Stomach (tissue), 9 donors: ENCODE data around the gene PDP2. TPM values are rescaled to one million over a fixed set of nuclear protein-coding genes. Genes with fewer than 3 reads are reported as not detected.

Source experiments
- DNase-seq, 2 donors: peaks; one replicate each; pipeline versions ENCODE4 v3.0.0 to v3.0.0-alpha.2; 2013 to 2019
- H3K27ac ChIP-seq, 5 donors: fragments of 200-600 bp in 4 of 5; sonication (generic) in 4 of 5; one replicate each; pipeline ENCODE4 v1.5.1; 2013 to 2019; ENCODE audit warnings: mild to moderate bottlenecking in 1 of 5, moderate library complexity in 1 of 5
- H3K27me3 ChIP-seq, 3 donors: fragments of 200-600 bp; sonication (generic); one replicate each; pipeline ENCODE4 v1.5.1; 2017 to 2019; ENCODE audit warnings: mixed run types in 1 of 3
- H3K36me3 ChIP-seq, 4 donors: fragments of 200-600 bp; sonication (generic); 1 replicate in 3 of 4; 2 replicates in 1 of 4; pipeline ENCODE4 v1.5.1; 2016 to 2019
- H3K4me1 ChIP-seq, 4 donors: fragments of 200-600 bp; sonication (generic); one replicate each; pipeline ENCODE4 v1.5.1; 2016 to 2019
- H3K4me3 ChIP-seq, 4 donors: fragments of 200-600 bp; sonication (generic) in 3 of 4; one replicate each; pipeline ENCODE4 v1.5.1; 2016 to 2019; ENCODE audit warnings: mild to moderate bottlenecking in 1 of 4
- H3K9me3 ChIP-seq, 4 donors: fragments of 200-600 bp; sonication (generic); one replicate each; pipeline ENCODE4 v1.5.1; 2016 to 2019
- CTCF ChIP-seq, 7 experiments: fragments of 450-650 bp in 4 of 7; fragments of 200-600 bp in 3 of 7; sonication (generic) in 3 of 7; IDR thresholded peaks; one replicate each; pipeline ENCODE4 v1.5.1; 2016 to 2019; ENCODE audit warnings: antibody characterized with exemption in 7 of 7, control low read depth in 2 of 7, mild to moderate bottlenecking in 1 of 7
- EP300 ChIP-seq: sonication (generic); formaldehyde crosslinking; IDR thresholded peaks from one replicate; pipeline ENCODE4 v1.6.1; 2017; ENCODE audit warnings: antibody characterized with exemption
- POLR2A ChIP-seq, 4 donors: fragments of 450-650 bp; IDR thresholded peaks; one replicate each; pipeline ENCODE4 v1.6.1; 2016; ENCODE audit warnings: antibody characterized with exemption in 4 of 4, control low read depth in 2 of 4, mild to moderate bottlenecking in 1 of 4, moderate library complexity in 1 of 4
- POLR2AphosphoS5 ChIP-seq, 3 donors: sonication (generic); formaldehyde crosslinking; IDR thresholded peaks; one replicate each; pipeline ENCODE4 v1.6.1; 2016; ENCODE audit warnings: antibody characterized with exemption in 3 of 3
- WGBS, 5 donors: extraction: QIAGEN DNeasy Blood & Tissue Kit in 3 of 5; methylation state at CpG; one replicate each; pipeline versions ENCODE4 v1.1.5 to v1.1.7; 2013 to 2018; 5-methylcytosine and 5-hydroxymethylcytosine counted together
- intact Hi-C: fragments of 100-400 bp; cut with DNase I; formaldehyde crosslinking; loops from one replicate; pipeline ENCODE4 v1.15.1; 2023; ENCODE audit warnings: low total_unique reads
- polyA plus RNA-seq, 3 donors: library from polyadenylated mRNA; stranded (reverse); fragments of 200-250 nt; gene quantifications; one replicate each; pipeline ENCODE4 v1.2.3, GENCODE V29; 2013
- total RNA-seq, 5 donors: library from RNA; depleted of rRNA; stranded (reverse); fragments of >200 nt; gene quantifications; one replicate each; pipeline versions ENCODE4 v1.1.0 to v1.2.3, GENCODE V29; 2014 to 2016
- donor health status: healthy with polysubstance abuse.
- donor health status: Bipolar disorder and iron deficiency.
- donor health status: healthy.

Gene PDP2
- total and polyA plus RNA-seq, 8 donors, result 1.6 to 96.9 (median 5.0) TPM

GRCh38 chr16:66891797-66892196 is 11.5 kb downstream of the PDP2 start:
- WGBS, 5 donors, result 87 to 98% (median 94%) methylated on average over 6 of the region's 6 CpGs
- intact Hi-C loops, result no loop called here

GRCh38 chr16:66894055-66894454 is 13.7 kb downstream of the PDP2 start:
- WGBS, 5 donors, result 55 to 82% (median 75%) methylated on average over 2 of the region's 2 CpGs

More at GRCh38 chr16:66891797-66892196, 11.5 kb downstream of the PDP2 start:
- Histone ChIP-seq H3K36me3 (peaks cover 0 to 24% (median 2%) of the 10 kb centered on the region in 4 donors), H3K4me3 (no peak overlapping the region), H3K27ac (no peak overlapping the region), H3K9me3 (no peaks in the 10 kb centered on the region), H3K27me3 (no peaks in the 10 kb centered on the region), H3K4me1 (peaks cover 0 to 17% (median 6%) of the 10 kb centered on the region in 4 donors)
- DNase-seq, result no peak
- TF ChIP-seq POLR2A (IDR thresholded peaks at IDR 0.05) (no peak), POLR2AphosphoS5 (IDR thresholded peaks at IDR 0.05) (no peak), CTCF (IDR thresholded peaks at IDR 0.05) (no peak), EP300 (no peak)

GRCh38 chr16:66894948-66895688 is 14.8 kb downstream of the PDP2 start:
- H3K4me3 ChIP-seq, result no peak overlapping the region
- no peaks in the 10 kb centered on the region for H3K9me3 ChIP-seq
- H3K27ac ChIP-seq, result no peak overlapping the region
- WGBS, 5 donors, result 38 to 48% (median 41%) methylated on average over 11 of the region's 11 CpGs
- TF ChIP-seq EP300 (no peak), POLR2AphosphoS5 (IDR thresholded peaks at IDR 0.05) (peak in 1 of 3 donors; percentile 59), CTCF (IDR thresholded peaks at IDR 0.05) (peak in 5 of 7 experiments; percentile 61 to 78 (median 70)), POLR2A (IDR thresholded peaks at IDR 0.05) (no peak)
- peak; percentile 73 to 94 for DNase-seq
- H3K4me1 ChIP-seq, result peaks cover 10 to 44% (median 29%) of the 10 kb centered on the region in 4 donors
- intact Hi-C loops, result no loop called here
- peaks cover 0 to 16% (median 0%) of the 10 kb centered on the region in 4 donors for H3K36me3 ChIP-seq
- no peaks in the 10 kb centered on the region for H3K27me3 ChIP-seq

More at GRCh38 chr16:66894055-66894454, 13.7 kb downstream of the PDP2 start:
- no peaks in the 10 kb centered on the region for H3K27me3 ChIP-seq
- H3K4me1 ChIP-seq, result peaks cover under 1 to 34% (median 19%) of the 10 kb centered on the region in 4 donors
- intact Hi-C loops, result no loop called here
- H3K36me3 ChIP-seq, result peaks cover 0 to 16% (median 0%) of the 10 kb centered on the region in 4 donors
- no peaks in the 10 kb centered on the region for H3K9me3 ChIP-seq
- no peak overlapping the region for H3K27ac ChIP-seq
- TF ChIP-seq POLR2AphosphoS5 (IDR thresholded peaks at IDR 0.05) (no peak), CTCF (IDR thresholded peaks at IDR 0.05) (no peak), EP300 (no peak), POLR2A (IDR thresholded peaks at IDR 0.05) (no peak)
- no peak for DNase-seq
- no peak overlapping the region for H3K4me3 ChIP-seq

- no peak for TF ChIP-seq CTCF (IDR thresholded peaks at IDR 0.05)
- TF ChIP-seq POLR2AphosphoS5 (IDR thresholded peaks at IDR 0.05), result no peak
- TF ChIP-seq EP300, result no peak
- no peak for TF ChIP-seq POLR2A (IDR thresholded peaks at IDR 0.05)
- 87 to 95% (median 90%) methylated on average over 5 of the region's 5 CpGs for WGBS, 5 donors
- DNase-seq, result no peak
- peaks cover 15 to 49% (median 34%) of the 10 kb centered on the region in 4 donors for H3K4me1 ChIP-seq
- peaks cover 0 to 15% (median 0%) of the 10 kb centered on the region in 4 donors for H3K36me3 ChIP-seq
- no peaks in the 10 kb centered on the region for H3K27me3 ChIP-seq
- no peak overlapping the region for H3K4me3 ChIP-seq
- no peak overlapping the region for H3K27ac ChIP-seq
- H3K9me3 ChIP-seq, result no peaks in the 10 kb centered on the region
- intact Hi-C loops, result no loop called here
Measured at GRCh38 chr16:66895689-66895979, 15.3 kb downstream of the PDP2 start.
